A549 (cell line): ENCODE results near the gene INPP5B.

Experiments
- BCL3 ChIP-seq: fragments of >200 bp; sonication (Bioruptor Twin); formaldehyde crosslinking; IDR thresholded peaks from 3 replicates; pipeline ENCODE4 v1.6.1; 2016
- BHLHE40 ChIP-seq: IDR thresholded peaks from 2 replicates; pipeline ENCODE4 v1.6.1; 2012; ENCODE audit warnings: low read depth, low read length, inconsistent platforms
- CBX2 ChIP-seq: fragments of 200-600 bp; sonication (generic); IDR thresholded peaks from 2 replicates; pipeline ENCODE4 v1.6.1; 2016; ENCODE audit warnings: low read depth, mild to moderate bottlenecking, borderline replicate concordance
- CTCF ChIP-seq: fragments of >200 bp; sonication (Bioruptor Twin); formaldehyde crosslinking; IDR thresholded peaks from 3 replicates; pipeline ENCODE4 v1.5.1; 2016
- EHMT2 ChIP-seq: fragments of 200-600 bp; sonication (generic); IDR thresholded peaks from 2 replicates; pipeline ENCODE4 v1.6.1; 2016; ENCODE audit warnings: antibody characterized with exemption, low read depth, mild to moderate bottlenecking, moderate library complexity
- HMGXB4 ChIP-seq: fragments of 250-450 bp; sonication (Bioruptor Pico); IDR thresholded peaks from 2 replicates; pipeline ENCODE4 v1.5.0; 2021; ENCODE audit warnings: mild to moderate bottlenecking, moderate library complexity, borderline replicate concordance
- JUN ChIP-seq, 2 experiments: fragments of >200 bp; sonication (Bioruptor Twin); formaldehyde crosslinking; IDR thresholded peaks; 2 replicates in 1 of 2; 3 replicates in 1 of 2; pipeline ENCODE4 v1.6.1; 2016 to 2017
- KDM5A ChIP-seq: fragments of 200-600 bp; sonication (generic); IDR thresholded peaks from 2 replicates; pipeline ENCODE4 v1.6.1; 2016; ENCODE audit warnings: antibody characterized with exemption, mild to moderate bottlenecking
- MAX ChIP-seq: IDR thresholded peaks from 2 replicates; pipeline ENCODE4 v1.6.1; 2012
- NFE2L2 ChIP-seq: fragments of 150-350 bp; conservative IDR thresholded peaks from 2 replicates; pipeline ENCODE4 v1.6.1; 2014; ENCODE audit warnings: low read length
- POLR2A ChIP-seq: IDR thresholded peaks from 2 replicates; pipeline ENCODE4 v1.6.1; 2012; ENCODE audit warnings: mild to moderate bottlenecking, low read length
- POLR2AphosphoS2 ChIP-seq: conservative IDR thresholded peaks from 2 replicates; pipeline ENCODE4 v1.6.1; 2012; ENCODE audit warnings: low read length, improper control_type of control experiment, inconsistent platforms
- RFX5 ChIP-seq: fragments of 450-650 bp; IDR thresholded peaks from 2 replicates; pipeline ENCODE4 v1.7.1; 2014; ENCODE audit warnings: antibody characterized with exemption, mild to moderate bottlenecking, moderate library complexity
- TP53 ChIP-seq: fragments of 250-450 bp; sonication (Bioruptor Pico); IDR thresholded peaks from 2 replicates; pipeline ENCODE4 v1.5.0; 2021; ENCODE audit warnings: mild to moderate bottlenecking, moderate library complexity

GRCh38 chr1:37862330-37862729 lies 84.5 kb downstream of the INPP5B start:
- TF ChIP-seq CTCF (no peak), CBX2 (no peak), NFE2L2 (peak; percentile 69), POLR2A (no peak), POLR2AphosphoS2 (no peak), RFX5 (0 out of 2 replicates have a peak, but pooled peaks have one; percentile 23), TP53 (CRISPR knock-in tag) (no peak), JUN (IDR thresholded peaks at IDR 0.05) (peak in 1 of 2 experiments; percentile 33; a peak in 1 of 5 replicates), HMGXB4 (CRISPR knock-in tag) (no peak), BHLHE40 (no peak), BCL3 (0 out of 3 replicates have a peak, but pooled peaks have one; percentile 31), KDM5A (no peak), MAX (no peak), EHMT2 (no peak)
